ENCODE results near the gene ARL6. TPM values are rescaled to one million over a fixed set of nuclear protein-coding genes. Genes with fewer than 3 reads are reported as not detected.

Gene ARL6, protein sequence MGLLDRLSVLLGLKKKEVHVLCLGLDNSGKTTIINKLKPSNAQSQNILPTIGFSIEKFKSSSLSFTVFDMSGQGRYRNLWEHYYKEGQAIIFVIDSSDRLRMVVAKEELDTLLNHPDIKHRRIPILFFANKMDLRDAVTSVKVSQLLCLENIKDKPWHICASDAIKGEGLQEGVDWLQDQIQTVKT
- total RNA-seq (2012; rRNA removed) = 11.2 and 13.3 TPM in 2 replicates

DNA sequence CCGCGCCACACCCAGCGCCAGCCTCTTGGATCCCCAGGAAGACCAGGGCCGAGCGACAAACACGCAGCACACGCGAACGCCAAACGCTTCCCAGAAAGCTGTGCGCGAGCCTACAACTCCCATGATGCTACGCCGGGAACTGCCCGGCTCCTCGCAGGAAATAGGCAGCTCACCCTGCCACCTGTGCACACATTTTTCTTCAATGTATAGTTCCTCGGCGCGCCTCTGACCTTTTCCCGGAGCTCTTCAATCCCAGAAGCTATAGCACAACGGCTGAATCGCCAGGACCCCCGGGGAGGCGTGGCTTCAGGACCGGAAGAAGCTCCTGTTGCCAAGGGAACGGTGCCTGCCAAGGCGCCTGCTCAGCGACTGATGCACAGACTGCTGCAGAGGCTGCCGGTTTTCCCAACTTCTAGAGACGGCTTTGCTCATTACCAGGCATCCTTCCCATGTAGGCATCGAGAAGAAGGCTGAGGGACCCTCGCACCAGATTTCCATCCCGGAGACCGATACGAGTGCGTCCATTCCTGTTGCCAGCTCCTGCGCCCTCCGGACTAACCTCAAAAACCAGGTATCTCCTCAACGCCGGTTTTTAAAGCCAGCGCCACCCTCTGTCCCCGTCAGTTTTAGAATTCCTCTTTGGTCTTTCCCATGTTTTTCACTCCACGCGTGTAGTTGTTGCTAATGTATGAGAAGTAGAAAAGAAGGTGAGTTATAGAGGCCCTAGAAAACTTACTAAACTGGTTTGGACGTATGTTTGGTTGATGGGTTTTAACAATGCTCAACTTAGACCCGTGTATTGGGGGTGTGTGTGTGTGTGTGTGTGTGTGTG is at the start of gene ARL6:
Gene ARL6, plus strand, starts transcription at position 352 of the 832 bp plus-strand sequence. CDS start 3,350 bp downstream, outside the sequence.
- no peaks in the 10 kb centered on the region for H3K9me3 ChIP-seq (replicated peaks; ENCODE audit: low read length)

DNA sequence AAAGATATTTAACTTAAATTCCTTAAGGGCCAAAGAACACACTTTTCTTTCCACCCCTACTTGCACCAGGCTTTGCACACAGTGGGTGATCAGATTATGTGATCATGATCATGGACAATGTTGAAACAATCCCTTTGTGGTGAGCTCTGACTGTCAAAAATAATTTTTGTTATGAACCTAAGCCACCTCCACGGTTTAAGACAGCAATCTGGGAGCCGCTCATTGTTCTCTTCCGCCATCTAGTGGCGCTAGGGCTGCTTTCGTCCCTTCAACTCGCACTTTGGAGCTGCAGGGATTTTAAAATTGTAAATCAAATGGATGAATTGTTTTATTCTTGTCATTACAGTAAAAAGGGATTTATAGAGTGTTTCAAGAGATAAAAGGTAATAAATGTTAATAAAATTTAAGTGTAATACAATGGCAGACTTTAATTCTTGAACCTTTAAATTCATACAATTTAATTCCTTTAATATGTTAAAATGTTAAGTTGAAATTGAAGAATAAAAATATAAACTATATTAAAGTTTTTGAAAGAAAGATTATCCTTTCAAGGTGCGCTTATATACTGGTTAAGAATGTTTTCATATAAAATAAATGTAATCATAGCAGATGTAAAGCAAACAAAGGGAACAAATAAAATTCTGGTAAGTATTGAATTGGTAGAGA is 45.3 kb upstream of the ARL6 start:
- Histone ChIP-seq H3K4me2 (ENCODE audit: low read length) (peak overlapping the region; percentile 16), H3K9me3 (replicated peaks; ENCODE audit: low read length) (no peaks in the 10 kb centered on the region), H3K9ac (ENCODE audit: low read depth, low read length) (no peak overlapping the region), H3K4me3 (ENCODE audit: low read length) (no peak overlapping the region), H3K4me1 (ENCODE audit: control insufficient read depth, insufficient read depth, low read length) (no peaks in the 10 kb centered on the region), H3K27me3 (ENCODE audit: control insufficient read depth, insufficient read depth, low read length) (peaks cover 11% of the 10 kb centered on the region), H3K36me3 (ENCODE audit: insufficient read depth, low read length) (no peaks in the 10 kb centered on the region)

More for the DNA sequence above, at the start of gene ARL6:
- peak within 1 kb of the TSS; percentile 84 for H3K9ac ChIP-seq (ENCODE audit: low read depth, low read length)
- H3K4me1 ChIP-seq (ENCODE audit: control insufficient read depth, insufficient read depth, low read length) = peaks cover 9% of the 10 kb centered on the region
- no peaks in the 10 kb centered on the region for H3K36me3 ChIP-seq (ENCODE audit: insufficient read depth, low read length)
- peak within 1 kb of the TSS; percentile 83 for H3K4me3 ChIP-seq (ENCODE audit: low read length)
- peak within 1 kb of the TSS; percentile 85 for H3K4me2 ChIP-seq (ENCODE audit: low read length)
- no peaks in the 10 kb centered on the region for H3K27me3 ChIP-seq (ENCODE audit: control insufficient read depth, insufficient read depth, low read length)

DNA sequence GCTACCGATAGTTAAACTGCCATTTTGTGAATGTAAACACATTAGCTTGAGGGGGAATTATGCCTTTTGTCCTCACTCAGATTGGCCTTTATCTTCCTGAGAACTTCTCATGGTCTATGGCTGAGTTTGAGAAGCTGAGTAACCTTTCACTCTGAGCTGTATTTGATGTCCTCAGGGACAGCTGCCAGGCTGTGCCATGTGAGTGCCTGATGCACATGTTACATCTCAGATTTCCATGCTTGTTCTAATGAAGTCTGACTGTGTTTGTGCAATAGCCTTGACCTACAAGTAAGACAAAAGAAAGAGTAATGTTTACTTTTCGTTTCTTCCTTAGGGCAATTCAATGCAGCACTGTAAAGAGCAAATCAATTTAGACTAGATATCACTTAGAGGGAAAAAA is 44.1 kb upstream of the ARL6 start:
- Histone ChIP-seq H3K36me3 (ENCODE audit: insufficient read depth, low read length) (no peaks in the 10 kb centered on the region), H3K4me2 (ENCODE audit: low read length) (no peak overlapping the region), H3K27me3 (ENCODE audit: control insufficient read depth, insufficient read depth, low read length) (peaks cover 13% of the 10 kb centered on the region), H3K4me3 (ENCODE audit: low read length) (no peak overlapping the region), H3K4me1 (ENCODE audit: control insufficient read depth, insufficient read depth, low read length) (no peaks in the 10 kb centered on the region), H3K9ac (ENCODE audit: low read depth, low read length) (no peak overlapping the region), H3K9me3 (replicated peaks; ENCODE audit: low read length) (no peaks in the 10 kb centered on the region)

DNA sequence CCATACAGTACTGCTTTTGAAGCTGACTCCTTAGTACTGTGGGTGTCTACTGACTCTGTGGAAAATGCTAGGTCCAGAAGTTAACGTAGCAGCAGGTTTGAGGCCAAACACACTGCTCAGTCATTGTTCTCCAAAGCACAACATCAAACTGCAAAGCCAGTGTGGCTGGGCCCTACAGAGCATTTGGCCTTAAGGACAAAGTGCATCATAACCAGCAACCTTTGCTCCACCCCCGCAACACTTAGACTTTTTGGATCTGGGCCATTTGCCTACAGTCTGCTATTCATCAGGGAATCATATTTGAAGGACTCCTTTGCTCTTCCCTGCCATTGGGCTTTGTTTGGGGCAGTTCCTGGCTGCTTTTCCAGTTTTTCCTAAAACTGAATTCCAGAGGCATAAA is 43.1 kb upstream of the ARL6 start:
- Histone ChIP-seq H3K27me3 (ENCODE audit: control insufficient read depth, insufficient read depth, low read length) (peaks cover 17% of the 10 kb centered on the region), H3K36me3 (ENCODE audit: insufficient read depth, low read length) (no peaks in the 10 kb centered on the region), H3K4me1 (ENCODE audit: control insufficient read depth, insufficient read depth, low read length) (no peaks in the 10 kb centered on the region), H3K9ac (ENCODE audit: low read depth, low read length) (no peak overlapping the region), H3K9me3 (replicated peaks; ENCODE audit: low read length) (no peaks in the 10 kb centered on the region), H3K4me3 (ENCODE audit: low read length) (no peak overlapping the region), H3K4me2 (ENCODE audit: low read length) (no peak overlapping the region)

DNA sequence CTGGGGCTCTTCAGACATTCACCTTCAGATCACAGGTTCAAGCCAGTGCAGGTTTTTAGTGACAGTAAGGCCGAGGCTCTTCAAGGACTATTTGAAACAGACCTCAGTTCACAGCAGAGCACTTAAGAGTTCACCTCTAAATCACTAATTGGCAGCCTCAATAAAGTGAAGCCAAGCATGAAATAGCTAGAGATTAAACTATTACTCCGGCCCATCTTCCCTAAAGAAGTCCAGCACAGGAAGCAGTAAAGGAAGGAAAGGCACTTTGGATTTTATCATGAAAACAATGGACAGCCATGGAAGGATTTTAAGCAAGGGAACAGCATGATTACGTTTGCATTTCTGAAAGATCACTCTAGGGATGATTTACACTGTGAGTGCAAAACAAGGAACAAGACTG is 27.6 kb upstream of the ARL6 start:
- H3K36me3 ChIP-seq (ENCODE audit: insufficient read depth, low read length) = no peaks in the 10 kb centered on the region
- H3K4me1 ChIP-seq (ENCODE audit: control insufficient read depth, insufficient read depth, low read length) = no peaks in the 10 kb centered on the region
- H3K27me3 ChIP-seq (ENCODE audit: control insufficient read depth, insufficient read depth, low read length) = peaks cover 3% of the 10 kb centered on the region
- H3K9me3 ChIP-seq (replicated peaks; ENCODE audit: low read length) = no peaks in the 10 kb centered on the region
- H3K9ac ChIP-seq (ENCODE audit: low read depth, low read length) = no peak overlapping the region
- H3K4me2 ChIP-seq (ENCODE audit: low read length) = no peak overlapping the region
- H3K4me3 ChIP-seq (ENCODE audit: low read length) = no peak overlapping the region

DNA sequence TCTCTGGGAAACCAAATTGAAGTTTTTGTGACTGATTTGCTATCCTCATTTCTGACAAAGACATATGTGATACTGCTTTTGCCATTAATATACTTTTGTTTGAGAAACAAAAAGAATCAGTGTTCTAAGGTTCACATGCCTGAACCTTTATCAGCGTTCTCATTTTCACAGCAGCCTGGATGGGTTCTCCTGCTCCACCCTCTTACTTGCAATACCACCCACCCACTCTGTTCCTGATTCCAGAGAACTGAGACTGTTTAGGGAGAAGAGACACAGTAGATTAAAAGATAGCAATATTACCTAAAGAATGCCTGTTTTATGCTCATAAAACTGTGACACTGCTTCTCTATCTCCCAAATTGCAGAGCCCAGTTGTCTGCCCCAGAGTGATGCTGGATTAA is 25.8 kb upstream of the ARL6 start:
- Histone ChIP-seq H3K4me1 (ENCODE audit: control insufficient read depth, insufficient read depth, low read length) (no peaks in the 10 kb centered on the region), H3K9me3 (replicated peaks; ENCODE audit: low read length) (no peaks in the 10 kb centered on the region), H3K4me2 (ENCODE audit: low read length) (no peak overlapping the region), H3K4me3 (ENCODE audit: low read length) (no peak overlapping the region), H3K9ac (ENCODE audit: low read depth, low read length) (no peak overlapping the region), H3K27me3 (ENCODE audit: control insufficient read depth, insufficient read depth, low read length) (peaks cover 3% of the 10 kb centered on the region), H3K36me3 (ENCODE audit: insufficient read depth, low read length) (no peaks in the 10 kb centered on the region)

DNA sequence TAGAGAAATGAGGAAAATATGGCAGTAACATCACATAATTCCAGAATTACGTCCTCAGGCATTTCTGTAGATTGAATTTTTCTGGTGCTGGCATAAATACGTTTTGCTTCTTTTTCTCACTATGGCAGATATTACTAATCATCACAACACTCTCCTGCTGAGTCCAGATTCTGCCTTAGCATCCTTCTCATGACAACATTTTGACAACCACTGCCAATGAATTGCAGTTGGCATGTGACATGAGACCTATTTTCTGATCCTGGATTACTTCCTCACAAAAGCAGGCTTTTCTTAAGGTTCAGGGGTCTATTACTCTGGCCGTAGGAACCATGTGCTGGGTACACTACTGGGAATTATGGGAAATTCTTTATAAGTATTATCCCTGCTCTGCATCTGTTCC is 22.5 kb upstream of the ARL6 start:
- H3K4me2 ChIP-seq (ENCODE audit: low read length) = no peak overlapping the region
- no peak overlapping the region for H3K4me3 ChIP-seq (ENCODE audit: low read length)
- peaks cover 3% of the 10 kb centered on the region for H3K27me3 ChIP-seq (ENCODE audit: control insufficient read depth, insufficient read depth, low read length)
- no peaks in the 10 kb centered on the region for H3K4me1 ChIP-seq (ENCODE audit: control insufficient read depth, insufficient read depth, low read length)
- no peak overlapping the region for H3K9ac ChIP-seq (ENCODE audit: low read depth, low read length)
- H3K9me3 ChIP-seq (replicated peaks; ENCODE audit: low read length) = no peaks in the 10 kb centered on the region
- no peaks in the 10 kb centered on the region for H3K36me3 ChIP-seq (ENCODE audit: insufficient read depth, low read length)

DNA sequence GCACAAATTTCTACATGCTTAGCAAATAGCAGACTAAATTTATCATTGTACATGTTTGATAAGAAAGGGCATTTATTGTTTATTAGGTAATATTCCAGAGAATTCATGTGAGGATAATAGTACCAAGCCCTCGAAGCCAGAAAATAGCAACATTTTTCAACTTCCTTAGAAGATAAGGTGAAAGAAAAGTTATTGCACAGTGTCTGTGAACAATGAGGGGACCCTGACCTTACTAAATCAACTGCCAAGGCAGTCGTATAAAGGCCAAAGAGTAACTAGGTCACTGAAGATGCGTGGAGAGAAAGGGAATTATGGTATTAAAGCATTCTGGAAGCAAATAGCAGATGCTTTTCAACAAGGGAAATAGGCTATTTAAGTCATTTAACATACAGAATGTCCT is 20.3 kb upstream of the ARL6 start:
- peaks cover 4% of the 10 kb centered on the region for H3K27me3 ChIP-seq (ENCODE audit: control insufficient read depth, insufficient read depth, low read length)
- H3K4me1 ChIP-seq (ENCODE audit: control insufficient read depth, insufficient read depth, low read length) = no peaks in the 10 kb centered on the region
- H3K36me3 ChIP-seq (ENCODE audit: insufficient read depth, low read length) = no peaks in the 10 kb centered on the region
- no peak overlapping the region for H3K9ac ChIP-seq (ENCODE audit: low read depth, low read length)
- no peaks in the 10 kb centered on the region for H3K9me3 ChIP-seq (replicated peaks; ENCODE audit: low read length)
- H3K4me2 ChIP-seq (ENCODE audit: low read length) = no peak overlapping the region
- H3K4me3 ChIP-seq (ENCODE audit: low read length) = no peak overlapping the region

DNA sequence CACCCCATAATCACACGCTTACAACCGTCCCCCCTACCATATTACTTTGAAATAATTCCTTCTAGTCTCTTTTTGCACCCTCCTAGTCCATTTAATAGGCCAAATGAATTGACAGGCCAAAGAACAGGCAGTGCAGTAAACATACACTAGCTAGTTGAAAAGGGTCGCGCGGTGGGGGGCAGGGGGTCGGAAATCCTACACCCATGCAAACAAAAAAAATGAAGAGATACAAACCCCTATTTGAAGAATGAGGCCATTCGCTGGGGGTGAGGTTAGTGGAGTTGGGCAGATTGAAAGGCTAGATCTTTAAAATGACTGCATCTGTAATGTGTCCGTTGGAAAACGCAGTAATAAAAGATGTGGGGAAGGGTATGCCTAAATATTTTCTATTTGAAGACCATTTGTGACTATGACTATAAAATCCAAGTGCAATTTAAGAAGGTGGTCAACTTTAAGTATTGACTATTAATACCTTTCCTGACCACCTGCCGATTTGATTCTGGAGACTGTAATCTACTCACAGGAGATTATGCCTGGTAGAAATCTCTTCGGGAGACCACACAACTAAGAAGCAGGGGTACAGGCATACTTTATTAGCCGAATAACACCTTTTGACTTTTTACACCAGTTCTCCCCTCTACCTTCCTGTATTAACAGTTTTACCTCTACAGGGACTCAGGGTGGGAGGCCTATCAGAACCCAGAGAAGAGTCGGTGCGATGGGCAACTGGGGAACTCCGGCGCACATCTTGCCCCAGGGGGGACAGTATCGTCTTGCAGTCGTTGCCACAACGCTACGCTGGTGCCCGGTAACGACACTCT is 762 bp upstream of the ARL6 start:
- Histone ChIP-seq H3K4me3 (ENCODE audit: low read length) (peak overlapping the region; percentile 83), H3K4me1 (ENCODE audit: control insufficient read depth, insufficient read depth, low read length) (peaks cover 9% of the 10 kb centered on the region), H3K9ac (ENCODE audit: low read depth, low read length) (peak overlapping the region; percentile 84), H3K4me2 (ENCODE audit: low read length) (peak overlapping the region; percentile 85), H3K9me3 (replicated peaks; ENCODE audit: low read length) (no peaks in the 10 kb centered on the region), H3K27me3 (ENCODE audit: control insufficient read depth, insufficient read depth, low read length) (no peaks in the 10 kb centered on the region), H3K36me3 (ENCODE audit: insufficient read depth, low read length) (no peaks in the 10 kb centered on the region)

DNA sequence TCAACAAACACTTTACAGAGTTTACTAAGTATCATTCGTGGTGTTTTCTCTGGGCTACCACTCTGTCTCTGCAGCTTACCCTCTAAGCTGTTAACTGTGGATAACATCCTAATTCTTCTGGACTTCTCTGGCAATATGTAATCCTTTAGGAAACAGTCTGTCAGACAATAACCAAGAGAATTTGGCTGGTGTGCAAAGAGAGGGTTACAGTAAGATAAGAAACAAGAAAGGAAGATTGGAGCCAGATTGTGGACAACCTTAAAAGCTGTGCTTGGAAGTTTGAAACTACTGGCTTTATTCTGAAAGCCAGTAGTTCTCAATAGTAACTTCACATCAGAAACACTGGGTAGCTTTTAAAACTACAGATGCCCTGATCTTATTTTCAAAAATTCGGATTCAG is 778 bp downstream of the ARL6 start:
- Histone ChIP-seq H3K4me2 (ENCODE audit: low read length) (peak overlapping the region; percentile 85), H3K9me3 (replicated peaks; ENCODE audit: low read length) (no peaks in the 10 kb centered on the region), H3K27me3 (ENCODE audit: control insufficient read depth, insufficient read depth, low read length) (no peaks in the 10 kb centered on the region), H3K9ac (ENCODE audit: low read depth, low read length) (peak overlapping the region; percentile 84), H3K4me3 (ENCODE audit: low read length) (peak overlapping the region; percentile 83), H3K4me1 (ENCODE audit: control insufficient read depth, insufficient read depth, low read length) (peaks cover 9% of the 10 kb centered on the region), H3K36me3 (ENCODE audit: insufficient read depth, low read length) (no peaks in the 10 kb centered on the region)

DNA sequence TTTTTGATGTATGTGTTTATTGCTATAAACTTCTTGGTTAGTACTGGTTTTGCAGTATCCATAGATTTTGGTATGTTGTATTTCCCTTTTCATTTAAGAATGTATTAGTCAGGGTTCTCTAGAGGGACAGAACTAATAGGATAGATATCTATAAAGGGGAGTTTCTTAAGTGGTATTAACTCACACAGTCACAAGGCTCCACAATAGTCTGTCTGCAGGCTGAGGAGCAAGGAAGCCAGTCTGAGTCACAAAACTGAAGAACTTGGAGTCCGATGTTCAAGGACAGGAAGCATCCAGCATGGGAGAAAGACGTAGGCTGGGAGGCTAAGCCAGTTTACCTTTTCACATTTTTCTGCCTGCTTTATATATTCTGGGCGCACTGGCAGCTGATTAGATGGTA is 8.4 kb downstream of the ARL6 start:
- no peaks in the 10 kb centered on the region for H3K36me3 ChIP-seq (ENCODE audit: insufficient read depth, low read length)
- no peaks in the 10 kb centered on the region for H3K4me1 ChIP-seq (ENCODE audit: control insufficient read depth, insufficient read depth, low read length)
- no peak overlapping the region for H3K4me3 ChIP-seq (ENCODE audit: low read length)
- no peak overlapping the region for H3K9ac ChIP-seq (ENCODE audit: low read depth, low read length)
- H3K27me3 ChIP-seq (ENCODE audit: control insufficient read depth, insufficient read depth, low read length) = no peaks in the 10 kb centered on the region
- H3K9me3 ChIP-seq (replicated peaks; ENCODE audit: low read length) = no peaks in the 10 kb centered on the region
- H3K4me2 ChIP-seq (ENCODE audit: low read length) = no peak overlapping the region
